Spleen (tissue), 7 donors: ENCODE measurements around the gene TMEM182.

Experiments
- POLR2A ChIP-seq, 3 donors: fragments of 450-650 bp; IDR thresholded peaks; one replicate each; pipeline ENCODE4 v1.5.1; 2017; ENCODE audit warnings: antibody characterized with exemption in 3 of 3, mild to moderate bottlenecking in 1 of 3
- POLR2AphosphoS5 ChIP-seq, 3 donors: sonication (generic); formaldehyde crosslinking; IDR thresholded peaks; one replicate each; pipeline ENCODE4 v1.5.1; 2017; ENCODE audit warnings: antibody characterized with exemption in 3 of 3
- TF ChIP-seq, protein P1 (sequence below), 11 experiments: fragments of 200-600 bp in 7 of 11; fragments of 450-650 bp in 4 of 11; sonication (generic) in 4 of 11; IDR thresholded peaks in 8 of 11; conservative IDR thresholded peaks in 3 of 11; 1 replicate in 7 of 11; 2 replicates in 4 of 11; pipeline versions ENCODE4 v1.4.0 to v1.8.0; 2016 to 2021; ENCODE audit warnings: antibody characterized with exemption in 11 of 11, inconsistent platforms in 4 of 11, mild to moderate bottlenecking in 1 of 11
- donor health status: DM: no; HTN: no; CAD: no; lungs with moderate emphysema.
- donor health status: DM: no; HTN: no; CAD: no.
- donor health status: DM: no; HTN: no; CAD: no.

DNA sequence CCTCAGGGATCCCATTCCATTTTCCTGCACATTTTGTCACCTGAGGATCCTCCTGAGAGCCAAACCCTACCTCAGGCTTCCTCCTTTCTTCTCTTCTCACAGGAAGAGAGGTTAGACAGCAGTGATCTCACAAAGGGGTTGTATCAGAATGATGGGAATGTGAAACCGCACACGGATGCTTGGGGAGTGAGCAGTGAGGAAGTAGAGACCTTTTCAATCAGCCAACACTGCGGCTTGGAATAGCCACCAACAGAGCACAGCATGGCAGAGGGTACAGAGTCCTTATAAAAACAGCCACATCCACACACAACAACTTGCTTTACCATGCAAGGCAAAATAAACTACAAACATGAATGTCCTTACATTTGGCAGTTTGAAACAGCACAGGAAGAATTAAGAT, 8.7 kb downstream of the TMEM182 start:
- TF ChIP-seq, protein P1, sequence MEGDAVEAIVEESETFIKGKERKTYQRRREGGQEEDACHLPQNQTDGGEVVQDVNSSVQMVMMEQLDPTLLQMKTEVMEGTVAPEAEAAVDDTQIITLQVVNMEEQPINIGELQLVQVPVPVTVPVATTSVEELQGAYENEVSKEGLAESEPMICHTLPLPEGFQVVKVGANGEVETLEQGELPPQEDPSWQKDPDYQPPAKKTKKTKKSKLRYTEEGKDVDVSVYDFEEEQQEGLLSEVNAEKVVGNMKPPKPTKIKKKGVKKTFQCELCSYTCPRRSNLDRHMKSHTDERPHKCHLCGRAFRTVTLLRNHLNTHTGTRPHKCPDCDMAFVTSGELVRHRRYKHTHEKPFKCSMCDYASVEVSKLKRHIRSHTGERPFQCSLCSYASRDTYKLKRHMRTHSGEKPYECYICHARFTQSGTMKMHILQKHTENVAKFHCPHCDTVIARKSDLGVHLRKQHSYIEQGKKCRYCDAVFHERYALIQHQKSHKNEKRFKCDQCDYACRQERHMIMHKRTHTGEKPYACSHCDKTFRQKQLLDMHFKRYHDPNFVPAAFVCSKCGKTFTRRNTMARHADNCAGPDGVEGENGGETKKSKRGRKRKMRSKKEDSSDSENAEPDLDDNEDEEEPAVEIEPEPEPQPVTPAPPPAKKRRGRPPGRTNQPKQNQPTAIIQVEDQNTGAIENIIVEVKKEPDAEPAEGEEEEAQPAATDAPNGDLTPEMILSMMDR (IDR thresholded peaks at IDR 0.05 in 8 of 11, conservative IDR thresholded peaks at IDR 0.05 in 3 of 11), result no peak
- TF ChIP-seq POLR2A (IDR thresholded peaks at IDR 0.05) (no peak), POLR2AphosphoS5 (IDR thresholded peaks at IDR 0.05) (no peak)
